ENCODE results near the gene HMCN1.

GRCh38 chr1:186014370-186015037 is 280.3 kb downstream of the HMCN1 start:
- TF ChIP-seq ZFP30 (CRISPR knock-in tag; IDR thresholded peaks at IDR 0.05): no peak
- TF ChIP-seq ZC3H10 (CRISPR knock-in tag; IDR thresholded peaks at IDR 0.05): no peak
- no peak for TF ChIP-seq PATZ1 (CRISPR knock-in tag; IDR thresholded peaks at IDR 0.05; ENCODE audit: borderline replicate concordance)
- no peak; the same call in 1 of the 2 replicates for TF ChIP-seq TOX (CRISPR knock-in tag; IDR thresholded peaks at IDR 0.05; ENCODE audit: borderline replicate concordance)
- TF ChIP-seq BACH2 (CRISPR knock-in tag; IDR thresholded peaks at IDR 0.05; ENCODE audit: borderline replicate concordance): no peak
- TF ChIP-seq ARNTL (CRISPR knock-in tag; IDR thresholded peaks at IDR 0.05; ENCODE audit: borderline replicate concordance, low read depth): no peak
- TF ChIP-seq TSHZ2 (CRISPR knock-in tag; IDR thresholded peaks at IDR 0.05): no peak
- TF ChIP-seq SNAI2 (CRISPR knock-in tag; IDR thresholded peaks at IDR 0.05): no peak
- no peak for TF ChIP-seq TCF4 (CRISPR knock-in tag; IDR thresholded peaks at IDR 0.05; ENCODE audit: borderline replicate concordance)
